ENCODE measurements around the gene CNOT6L.
"Not testable (repeated sequence)": the region's sequence is repeated elsewhere in the genome, so short reads cannot be mapped to it uniquely, and the experiment has no call there.

The CNOT6L gene

GRCh38 chr4:77819843-77820648, 878 bp upstream of the CNOT6L start:
- peak; percentile 69 for DNase-seq

GRCh38 chr4:77819404-77819842, 255 bp upstream of the CNOT6L start:
- DNase-seq, result no peak

GRCh38 chr4:77818073-77818601, 1.0 kb downstream of the CNOT6L start:
- DNase-seq, result peak; percentile 76

- DNase-seq, result no peak
These were observed 1.7 kb downstream of the CNOT6L start for GRCh38 chr4:77817304-77818072.

GRCh38 chr4:77816546-77816945, 2.6 kb downstream of the CNOT6L start:
- DNase-seq, result no peak

- DNase-seq, result no peak
These were observed 3.5 kb downstream of the CNOT6L start for GRCh38 chr4:77815636-77816035.

GRCh38 chr4:77805840-77806239, 13.3 kb downstream of the CNOT6L start:
- no peak for DNase-seq

GRCh38 chr4:77804471-77804870, 14.7 kb downstream of the CNOT6L start:
- DNase-seq, result no peak

- no peak for DNase-seq
These were observed 16.8 kb downstream of the CNOT6L start for GRCh38 chr4:77802402-77802801.

GRCh38 chr4:77801260-77801608, 17.9 kb downstream of the CNOT6L start:
- DNase-seq, result no peak

- DNase-seq, result no peak
These were observed 18.5 kb downstream of the CNOT6L start for GRCh38 chr4:77800483-77801259.

- DNase-seq, result no peak
These were observed 19.1 kb downstream of the CNOT6L start for GRCh38 chr4:77800077-77800476.

- DNase-seq, result no peak
These were observed 20.8 kb downstream of the CNOT6L start for GRCh38 chr4:77798385-77798784.

- DNase-seq, result no peak
These were observed 21.9 kb downstream of the CNOT6L start for GRCh38 chr4:77797239-77797638.

- DNase-seq, result no peak
These were observed 23.8 kb downstream of the CNOT6L start for GRCh38 chr4:77795326-77795725.

- DNase-seq, result peak; percentile 30
These were observed 29.0 kb downstream of the CNOT6L start for GRCh38 chr4:77790146-77790545.

- no peak for DNase-seq
These were observed 30.2 kb downstream of the CNOT6L start for GRCh38 chr4:77788990-77789389.

- no peak for DNase-seq
These were observed 31.2 kb downstream of the CNOT6L start for GRCh38 chr4:77787969-77788368.

- DNase-seq, result no peak
These were observed 33.5 kb downstream of the CNOT6L start for GRCh38 chr4:77785669-77786068.

GRCh38 chr4:77783895-77784294, 35.3 kb downstream of the CNOT6L start:
- DNase-seq, result no peak

GRCh38 chr4:77782102-77782835, 36.9 kb downstream of the CNOT6L start:
- no peak for DNase-seq

GRCh38 chr4:77780762-77781161, 38.4 kb downstream of the CNOT6L start:
- DNase-seq, result not testable (repeated sequence)

All from NCI-H2029 treated with DMSO at 0.1 percent for 48 hours (cell line).